IgD-negative memory B cell (primary cell): ENCODE data around the gene TM6SF1. TPM values are rescaled to one million over a fixed set of nuclear protein-coding genes. Genes with fewer than 3 reads are reported as not detected.
"Not testable (repeated sequence)": the region's sequence is repeated elsewhere in the genome, so short reads cannot be mapped to it uniquely, and the experiment has no call there.

ENCODE experiments used
- H3K27ac Mint-ChIP-seq, 3 donors: one replicate each; pipeline ENCODE4 v1.8.0; 2020 to 2022; ENCODE audit warnings: mild to moderate bottlenecking in 3 of 3, mixed read lengths in 3 of 3, moderate library complexity in 1 of 3
- H3K27me3 Mint-ChIP-seq: one replicate; pipeline ENCODE4 v1.8.0; 2021; ENCODE audit warnings: mixed read lengths
- H3K36me3 Mint-ChIP-seq: one replicate; pipeline ENCODE4 v1.8.0; 2020; ENCODE audit warnings: mild to moderate bottlenecking, mixed read lengths
- H3K4me1 Mint-ChIP-seq, 3 donors: one replicate each; pipeline ENCODE4 v1.8.0; 2020 to 2022; ENCODE audit warnings: mixed read lengths in 3 of 3, mild to moderate bottlenecking in 1 of 3
- H3K4me3 Mint-ChIP-seq, 4 donors: one replicate each; pipeline ENCODE4 v1.8.0; 2020 to 2022; ENCODE audit warnings: mild to moderate bottlenecking in 4 of 4, mixed read lengths in 4 of 4, moderate library complexity in 3 of 4
- H3K9me3 Mint-ChIP-seq, 3 donors: one replicate each; pipeline ENCODE4 v1.8.0; 2020 to 2021; ENCODE audit warnings: mixed read lengths in 3 of 3, mild to moderate bottlenecking in 1 of 3
- polyA plus RNA-seq: library from polyadenylated mRNA; unstranded; fragments of 300-500 nt; fragmentation: Illumina TruSeq; gene quantifications from one replicate; pipeline ENCODE4 v1.2.3, GENCODE V29; 2021

TM6SF1 gene
- polyA plus RNA-seq, 1 donor from 2014 or later: 0.29 TPM

GRCh38 chr15:83078712-83079111 lies 28.7 kb upstream of the TM6SF1 start:
- Mint-ChIP-seq H3K4me1 (no peaks in the 10 kb centered on the region), H3K27me3 (peaks cover 22% of the 10 kb centered on the region), H3K27ac (no peak overlapping the region), H3K4me3 (no peak overlapping the region), H3K36me3 (no peaks in the 10 kb centered on the region), H3K9me3 (peaks cover 5 to 11% (median 10%) of the 10 kb centered on the region in 3 donors)

- no peaks in the 10 kb centered on the region for H3K4me1 Mint-ChIP-seq
- no peak overlapping the region for H3K4me3 Mint-ChIP-seq
- H3K9me3 Mint-ChIP-seq: no peaks in the 10 kb centered on the region
Observed at GRCh38 chr15:83081256-83082014, 26.0 kb upstream of the TM6SF1 start.

GRCh38 chr15:83082730-83083386 lies 24.6 kb upstream of the TM6SF1 start:
- Mint-ChIP-seq H3K4me3 (no peak overlapping the region), H3K36me3 (no peaks in the 10 kb centered on the region), H3K27ac (no peak overlapping the region), H3K9me3 (no peaks in the 10 kb centered on the region), H3K4me1 (no peaks in the 10 kb centered on the region), H3K27me3 (peaks cover 20% of the 10 kb centered on the region)

More at GRCh38 chr15:83081256-83082014, 26.0 kb upstream of the TM6SF1 start:
- Mint-ChIP-seq H3K27ac (no peak overlapping the region), H3K27me3 (peaks cover 15% of the 10 kb centered on the region), H3K36me3 (no peaks in the 10 kb centered on the region)

- not testable (repeated sequence) for H3K36me3 Mint-ChIP-seq, H3K27ac Mint-ChIP-seq, H3K9me3 Mint-ChIP-seq, H3K4me3 Mint-ChIP-seq, H3K4me1 Mint-ChIP-seq
- peaks cover 14% of the 10 kb centered on the region for H3K27me3 Mint-ChIP-seq
Observed at GRCh38 chr15:83085461-83085860, 22.0 kb upstream of the TM6SF1 start.

GRCh38 chr15:83085864-83086552 lies 21.4 kb upstream of the TM6SF1 start:
- H3K27ac Mint-ChIP-seq, H3K9me3 Mint-ChIP-seq, H3K4me3 Mint-ChIP-seq, H3K36me3 Mint-ChIP-seq, H3K4me1 Mint-ChIP-seq: not testable (repeated sequence)
- peaks cover 16% of the 10 kb centered on the region for H3K27me3 Mint-ChIP-seq

- peaks cover 2% of the 10 kb centered on the region for H3K36me3 Mint-ChIP-seq
- no peak overlapping the region for H3K27ac Mint-ChIP-seq
- H3K27me3 Mint-ChIP-seq: peaks cover 15% of the 10 kb centered on the region
- peaks cover 0 to 3% (median 0%) of the 10 kb centered on the region in 3 donors for H3K9me3 Mint-ChIP-seq
- peaks cover 6% of the 10 kb centered on the region in 3 donors for H3K4me1 Mint-ChIP-seq
- no peak overlapping the region for H3K4me3 Mint-ChIP-seq
Observed at GRCh38 chr15:83087576-83087975, 19.9 kb upstream of the TM6SF1 start.

- Mint-ChIP-seq H3K36me3 (peaks cover 2% of the 10 kb centered on the region), H3K4me3 (no peak overlapping the region), H3K27ac (peak overlapping the region in 1 of 3 donors; percentile 5), H3K9me3 (peaks cover 0 to 3% (median 0%) of the 10 kb centered on the region in 3 donors), H3K27me3 (peaks cover 13% of the 10 kb centered on the region), H3K4me1 (peaks cover 6 to 7% (median 6%) of the 10 kb centered on the region in 3 donors)
Observed at GRCh38 chr15:83088876-83089275, 18.6 kb upstream of the TM6SF1 start.

GRCh38 chr15:83090465-83090864 lies 17.0 kb upstream of the TM6SF1 start:
- H3K27ac Mint-ChIP-seq: no peak overlapping the region
- H3K27me3 Mint-ChIP-seq: peaks cover 8% of the 10 kb centered on the region
- peaks cover 6 to 7% (median 6%) of the 10 kb centered on the region in 3 donors for H3K4me1 Mint-ChIP-seq
- no peak overlapping the region for H3K4me3 Mint-ChIP-seq
- H3K9me3 Mint-ChIP-seq: peaks cover 0 to 3% (median 0%) of the 10 kb centered on the region in 3 donors
- H3K36me3 Mint-ChIP-seq: peaks cover 2% of the 10 kb centered on the region

GRCh38 chr15:83091965-83092308 lies 15.5 kb upstream of the TM6SF1 start:
- not testable (repeated sequence) for H3K36me3 Mint-ChIP-seq, H3K4me3 Mint-ChIP-seq, H3K9me3 Mint-ChIP-seq, H3K4me1 Mint-ChIP-seq, H3K27me3 Mint-ChIP-seq
- H3K27ac Mint-ChIP-seq: peak overlapping the region in 2 of 3 donors; percentile 19 to 69

GRCh38 chr15:83092309-83092976 lies 15.0 kb upstream of the TM6SF1 start:
- peaks cover 8% of the 10 kb centered on the region for H3K27me3 Mint-ChIP-seq
- peaks cover 6 to 7% (median 6%) of the 10 kb centered on the region in 3 donors for H3K4me1 Mint-ChIP-seq
- H3K4me3 Mint-ChIP-seq: peak overlapping the region in 1 of 4 donors; percentile 88
- H3K36me3 Mint-ChIP-seq: peaks cover 2% of the 10 kb centered on the region
- H3K9me3 Mint-ChIP-seq: peaks cover 0 to 6% (median 6%) of the 10 kb centered on the region in 3 donors
- H3K27ac Mint-ChIP-seq: peak overlapping the region in 2 of 3 donors; percentile 19 to 82

- Mint-ChIP-seq H3K36me3 (peaks cover 3% of the 10 kb centered on the region), H3K27me3 (peaks cover 1% of the 10 kb centered on the region), H3K27ac (no peak overlapping the region), H3K4me1 (peaks cover 6 to 7% (median 6%) of the 10 kb centered on the region in 3 donors), H3K9me3 (peaks cover 3 to 6% (median 4%) of the 10 kb centered on the region in 3 donors), H3K4me3 (no peak overlapping the region)
Observed at GRCh38 chr15:83094583-83094982, 12.9 kb upstream of the TM6SF1 start.

- Mint-ChIP-seq H3K4me1 (peaks cover 0 to 5% (median 0%) of the 10 kb centered on the region in 3 donors), H3K27ac (no peak overlapping the region), H3K27me3 (peaks cover 7% of the 10 kb centered on the region), H3K4me3 (no peak overlapping the region), H3K36me3 (peaks cover 3% of the 10 kb centered on the region), H3K9me3 (peaks cover 4 to 6% (median 4%) of the 10 kb centered on the region in 3 donors)
Observed at GRCh38 chr15:83098079-83098478, 9.4 kb upstream of the TM6SF1 start.

GRCh38 chr15:83099290-83099689 lies 8.2 kb upstream of the TM6SF1 start:
- H3K36me3 Mint-ChIP-seq: peaks cover 3% of the 10 kb centered on the region
- peaks cover 4 to 6% (median 4%) of the 10 kb centered on the region in 3 donors for H3K9me3 Mint-ChIP-seq
- peaks cover 0 to 5% (median 0%) of the 10 kb centered on the region in 3 donors for H3K4me1 Mint-ChIP-seq
- H3K27ac Mint-ChIP-seq: peak overlapping the region in 1 of 3 donors; percentile 47
- no peak overlapping the region for H3K4me3 Mint-ChIP-seq
- peaks cover 12% of the 10 kb centered on the region for H3K27me3 Mint-ChIP-seq

- Mint-ChIP-seq H3K4me3 (no peak overlapping the region), H3K27me3 (peaks cover 17% of the 10 kb centered on the region), H3K27ac (no peak overlapping the region)
Observed at GRCh38 chr15:83100097-83100646, 7.3 kb upstream of the TM6SF1 start.

More at GRCh38 chr15:83100097-83100646, 7.3 kb upstream of the TM6SF1 start:
- H3K4me1 Mint-ChIP-seq: peaks cover 0 to 5% (median 0%) of the 10 kb centered on the region in 3 donors
- peaks cover 4 to 6% (median 4%) of the 10 kb centered on the region in 3 donors for H3K9me3 Mint-ChIP-seq
- peaks cover 3% of the 10 kb centered on the region for H3K36me3 Mint-ChIP-seq
